ENCODE data around the gene RFTN2.
A peak's percentile ranks its signal among the peaks of the same experiment; 100 is the strongest.
"Not testable (repeated sequence)": the region's sequence is repeated elsewhere in the genome, so short reads cannot be mapped to it uniquely, and the experiment has no call there.

The RFTN2 gene

DNA sequence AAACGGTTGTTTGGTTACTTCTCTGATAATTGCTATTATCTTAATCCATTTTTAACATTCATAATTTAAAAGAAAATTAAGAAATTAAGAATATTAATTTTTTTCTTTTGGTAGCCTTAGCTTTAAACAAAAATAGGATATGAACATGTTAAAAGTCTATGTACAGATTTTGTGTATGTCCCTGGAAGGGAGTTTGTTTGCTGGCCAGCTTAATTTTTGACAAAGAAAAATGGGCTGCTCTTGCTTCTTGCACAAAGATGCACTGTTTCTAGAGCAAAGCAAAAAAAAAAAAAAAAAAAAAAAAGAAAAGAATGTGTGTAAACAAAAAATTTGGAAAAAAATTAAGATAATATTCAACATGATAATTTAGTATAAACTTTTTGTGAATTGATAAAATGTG lies 1.3 kb downstream of the RFTN2 start:
- FAIRE-seq: peak; percentile 3

GRCh38 chr2:197673606-197674005 lies 1.8 kb downstream of the RFTN2 start:
- FAIRE-seq: no peak

GRCh38 chr2:197673106-197673505 lies 2.3 kb downstream of the RFTN2 start:
- no peak for FAIRE-seq

GRCh38 chr2:197672371-197672893 lies 3.0 kb downstream of the RFTN2 start:
- FAIRE-seq: no peak

GRCh38 chr2:197669077-197669476 lies 6.3 kb downstream of the RFTN2 start:
- FAIRE-seq: no peak

DNA sequence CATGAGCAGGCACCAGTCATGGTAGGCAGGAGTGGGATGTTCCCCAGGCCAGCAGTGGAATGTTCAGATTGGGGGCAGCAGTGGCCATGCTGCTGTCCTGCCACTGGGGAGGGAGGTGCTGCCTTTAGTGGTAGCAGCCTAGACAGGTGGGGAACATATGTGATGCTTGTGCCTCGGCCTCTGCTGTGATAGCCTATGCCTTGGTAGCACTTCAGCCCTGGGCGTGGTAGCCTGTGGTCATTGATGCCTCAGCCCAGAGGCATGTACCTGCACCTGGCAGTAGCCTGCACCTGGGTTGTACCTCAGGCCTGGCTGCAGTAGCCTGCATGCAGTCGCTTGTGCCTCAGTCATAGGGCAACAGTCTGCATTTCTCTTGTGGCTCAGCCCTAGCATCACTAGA lies 7.1 kb downstream of the RFTN2 start:
- FAIRE-seq: no peak

GRCh38 chr2:197666277-197666676 lies 9.1 kb downstream of the RFTN2 start:
- FAIRE-seq: no peak

DNA sequence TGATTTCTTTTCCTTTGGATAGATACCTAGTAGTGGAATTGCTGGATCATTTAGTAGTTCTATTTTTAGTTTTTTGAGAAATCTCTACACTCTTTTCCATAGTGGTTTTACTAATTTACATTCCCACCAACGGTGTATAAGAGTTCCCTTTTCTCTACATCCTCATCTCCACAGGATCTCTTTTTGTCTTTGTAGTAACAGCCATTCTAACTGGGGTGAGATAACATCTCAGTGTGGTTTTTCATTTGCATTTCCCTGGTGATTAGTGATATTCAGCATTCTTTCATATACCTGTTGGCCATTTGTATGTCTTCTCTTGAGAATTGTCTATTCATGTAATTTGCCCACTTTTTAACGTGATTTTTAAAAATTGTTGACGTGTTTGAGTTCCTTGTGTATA lies 13.8 kb downstream of the RFTN2 start:
- FAIRE-seq: no peak

DNA sequence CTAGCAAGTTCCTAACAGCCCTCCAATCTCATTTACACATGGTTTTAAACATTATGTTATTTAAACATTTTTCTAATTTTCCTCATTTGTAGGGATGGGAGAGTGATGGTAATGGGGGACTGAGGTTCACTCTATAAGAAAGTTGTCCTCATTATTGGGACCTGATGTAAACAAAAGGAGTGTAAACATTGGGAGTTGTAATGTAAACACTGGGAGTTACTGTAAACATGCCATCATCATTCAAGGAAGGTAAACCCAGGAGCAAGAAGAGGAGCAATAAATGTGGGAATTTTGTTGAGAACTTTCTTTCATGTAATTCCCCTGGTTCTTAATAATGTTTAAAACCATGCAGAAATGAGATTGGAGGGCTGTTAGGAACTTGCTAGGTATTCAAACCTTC lies 17.8 kb downstream of the RFTN2 start:
- no peak for FAIRE-seq

- FAIRE-seq: no peak
Observed at GRCh38 chr2:197647961-197648690, 27.3 kb downstream of the RFTN2 start.

DNA sequence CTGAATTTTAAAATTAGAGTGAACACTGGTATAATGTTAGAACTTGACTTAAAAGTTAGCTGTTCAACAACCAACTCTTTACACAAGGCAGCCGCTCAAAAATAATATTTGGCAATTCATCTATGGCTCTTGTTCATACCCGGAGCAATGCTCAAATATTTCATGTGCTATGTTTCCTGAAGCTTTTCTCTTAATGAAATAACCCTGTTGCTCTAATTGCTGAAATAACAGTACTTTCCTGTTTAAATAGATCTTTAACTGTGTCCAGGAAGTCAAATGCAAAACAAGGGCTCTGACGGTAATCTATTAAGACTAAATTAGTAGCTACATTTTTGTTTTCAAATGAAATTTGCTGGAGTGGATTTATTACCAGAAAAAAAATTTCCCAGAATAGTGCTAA lies 33.7 kb downstream of the RFTN2 start:
- no peak for FAIRE-seq

DNA sequence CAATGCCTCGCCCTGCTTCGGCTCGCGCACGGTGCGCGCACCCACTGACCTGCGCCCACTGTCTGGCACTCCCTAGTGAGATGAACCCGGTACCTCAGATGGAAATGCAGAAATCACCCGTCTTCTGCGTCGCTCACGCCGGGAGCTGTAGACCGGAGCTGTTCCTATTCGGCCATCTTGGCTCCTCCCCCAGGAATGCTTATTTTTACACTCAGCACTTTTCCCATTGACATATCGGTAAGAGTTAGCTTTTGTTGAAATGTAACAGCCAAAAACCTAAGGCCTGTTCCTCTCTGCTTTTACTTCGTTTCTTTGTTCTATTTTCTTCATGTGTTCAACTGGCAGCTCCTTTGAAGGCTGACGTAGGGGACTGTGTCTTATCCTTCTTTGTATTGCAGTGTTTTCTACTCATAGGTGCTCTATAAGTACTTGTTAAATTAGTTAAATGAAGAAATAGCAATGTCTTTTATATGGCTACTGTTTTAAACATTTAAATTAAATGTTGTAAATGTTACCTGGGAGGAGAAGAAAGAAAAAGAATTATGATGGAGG lies 34.7 kb downstream of the RFTN2 start:
- not testable (repeated sequence) for FAIRE-seq

GRCh38 chr2:197633109-197633657 lies 42.2 kb downstream of the RFTN2 start:
- FAIRE-seq: no peak

GRCh38 chr2:197628043-197628500 lies 47.3 kb downstream of the RFTN2 start:
- no peak for FAIRE-seq

- FAIRE-seq: no peak
Observed at GRCh38 chr2:197626965-197627625, 48.3 kb downstream of the RFTN2 start.

- FAIRE-seq: no peak
Observed at GRCh38 chr2:197620133-197620532, 55.3 kb downstream of the RFTN2 start.

DNA sequence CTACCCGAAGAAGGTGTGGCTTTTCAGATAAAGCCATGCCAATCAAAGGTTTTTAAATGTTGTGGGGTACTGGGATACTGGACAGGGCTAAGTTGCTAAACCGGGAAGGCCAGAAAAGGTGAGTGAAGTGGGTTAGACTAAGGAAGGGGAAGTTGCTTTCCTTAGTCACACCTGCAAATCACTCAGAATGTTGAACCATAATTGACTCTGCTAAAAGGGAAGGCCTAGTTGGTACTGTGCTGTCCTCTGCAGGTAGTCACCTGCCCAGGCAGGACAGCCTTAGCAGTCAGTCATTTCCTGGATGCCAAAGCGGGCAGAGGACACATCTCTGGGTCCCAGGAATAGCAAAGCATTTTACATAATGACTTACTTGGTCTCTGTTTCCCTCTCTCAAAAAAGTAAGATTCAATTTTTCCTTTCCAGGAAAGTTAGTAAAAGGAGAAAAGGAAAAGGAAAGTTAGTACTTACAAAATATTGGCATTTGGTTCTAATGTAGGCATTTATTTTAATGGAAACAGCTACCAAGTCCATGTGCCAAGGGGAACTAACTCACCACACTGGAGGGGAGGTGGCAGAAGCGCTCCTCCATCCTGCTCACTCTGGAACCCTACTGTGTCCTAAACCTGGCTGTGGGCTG lies 60.3 kb downstream of the RFTN2 start:
- no peak for FAIRE-seq

- no peak for FAIRE-seq
Observed at GRCh38 chr2:197614532-197614931, 60.9 kb downstream of the RFTN2 start.

DNA sequence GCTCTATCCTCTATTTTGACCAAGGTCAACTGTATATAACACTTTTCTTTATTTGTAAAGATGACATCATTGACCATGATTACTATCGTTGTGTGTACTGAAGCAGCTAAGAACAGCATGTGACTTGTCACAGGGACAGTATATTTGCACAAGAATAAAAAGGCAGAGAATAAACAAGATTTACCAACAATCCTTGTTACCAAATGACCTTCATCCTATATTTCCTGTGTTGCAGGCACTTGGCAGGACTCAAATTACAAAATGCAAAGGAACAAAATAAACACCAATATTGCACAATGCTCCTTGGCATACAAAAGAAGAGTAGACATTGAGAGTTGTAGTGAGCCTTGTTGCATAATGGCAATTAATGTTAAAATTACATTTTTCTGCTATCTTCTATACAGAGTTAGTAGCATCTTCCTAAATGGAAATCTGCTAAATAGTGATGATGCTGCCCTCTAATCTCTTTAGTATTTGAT lies 61.8 kb downstream of the RFTN2 start:
- no peak for FAIRE-seq

DNA sequence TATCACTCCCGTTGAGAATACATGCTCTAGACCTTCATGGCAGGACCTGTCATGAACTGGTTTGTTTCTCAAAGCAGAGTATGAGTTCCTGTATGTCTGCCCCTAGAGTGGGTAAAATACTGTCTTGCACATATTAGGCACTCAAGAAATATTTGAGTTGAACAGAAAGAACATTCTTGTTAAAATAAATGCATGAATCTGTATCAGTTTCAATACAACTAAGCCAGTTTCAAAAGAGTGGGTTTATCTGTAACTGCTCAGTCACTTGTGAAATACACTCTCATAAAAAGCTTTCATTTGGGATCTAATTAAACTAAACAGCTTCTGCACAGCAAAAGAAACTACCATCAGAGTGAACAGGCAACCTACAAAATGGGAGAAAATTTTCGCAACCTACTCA lies 69.2 kb downstream of the RFTN2 start:
- FAIRE-seq: no peak

GRCh38 chr2:197604117-197604860 lies 71.1 kb downstream of the RFTN2 start:
- no peak for FAIRE-seq

DNA sequence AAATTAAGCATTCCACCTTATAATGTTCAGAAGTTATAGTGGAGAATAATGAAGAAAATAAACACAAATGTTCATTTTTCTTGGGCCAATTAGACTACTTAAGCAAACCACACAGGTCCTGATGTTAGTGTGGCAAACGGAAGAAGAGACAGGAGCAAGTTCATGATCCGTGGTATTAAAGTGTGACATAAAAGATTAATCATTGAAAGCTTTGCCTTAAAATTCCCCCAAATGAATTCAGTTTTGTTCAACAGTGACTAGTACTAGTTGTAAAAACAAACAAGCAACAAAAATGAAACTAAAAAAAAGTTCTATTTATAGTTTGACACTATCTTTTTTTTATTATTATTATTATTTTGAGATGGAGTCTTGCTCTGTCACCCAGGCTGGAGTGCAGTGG lies 73.7 kb downstream of the RFTN2 start:
- FAIRE-seq: no peak

All from G401.6 (cell line).